K562 (cell line): ENCODE measurements around the gene OR5AC2. TPM values are rescaled to one million over a fixed set of nuclear protein-coding genes. Genes with fewer than 3 reads are reported as not detected.
A peak's percentile ranks its signal among the peaks of the same experiment; 100 is the strongest.

Experiments used
- ATAC-seq: fragments of 200-7000 bp; cut with Tn5 transposase; 3 replicates; pipeline ENCODE4 v1.9.1; 2020; ENCODE audit warnings: moderate library complexity
- BruUV-seq: library from RNA; stranded (reverse); fragments of 400-500 nt; replicated peaks from 2 replicates; lab custom pipeline; 2021; lab: Mats Ljungman, UMichigan
- CTCF ChIA-PET: fragments of 300-600 bp; formaldehyde crosslinking; extraction: SDS; loops from one replicate; lab custom pipeline; 2021; ENCODE audit warnings: low intra/inter-chr PET ratio; lab: Yijun Ruan, JAX
- POLR2A ChIA-PET: fragments of 300-600, 350-650 bp; sonication (Branson Sonifier 250); formaldehyde crosslinking; extraction: SDS; loops from one replicate; lab custom pipeline; 2021; ENCODE audit warnings: antibody characterized with exemption, inconsistent platforms; lab: Yijun Ruan, JAX
- DNase-seq, 4 experiments: peaks; one replicate each; pipeline versions ENCODE4 v3.0.0 to v3.0.0-alpha.2; 2011 to 2018; ENCODE audit warnings: low spot score in 3 of 4, mixed read lengths in 3 of 4; ENCODE audit errors: extremely low read depth in 1 of 4
- FAIRE-seq: peaks from 2 replicates; lab custom pipeline; 2011; peaks lifted over from hg19 to GRCh38; lab: Jason Lieb, UNC
- H2AFZ ChIP-seq: 2 replicates; pipeline ENCODE4 v1.6.0; 2011; ENCODE audit warnings: low read depth, low read length, control low read depth, inconsistent platforms
- H3K27ac ChIP-seq: fragments of 200-600 bp; 3 replicates; pipeline ENCODE4 v1.8.0; 2011; ENCODE audit warnings: low read depth, mild to moderate bottlenecking, control low read depth, inconsistent platforms, low read length, moderate library complexity, mixed read lengths; ENCODE audit errors: extremely low read depth
- H3K27me3 ChIP-seq, 2 experiments: fragments of 300-600 bp in 1 of 2; 2 replicates in 1 of 2; 3 replicates in 1 of 2; pipeline versions ENCODE4 v1.6.0 to v1.8.0; 2011; ENCODE audit warnings: inconsistent platforms in 2 of 2, low read length in 2 of 2, mild to moderate bottlenecking in 1 of 2, mixed read lengths in 1 of 2, moderate library complexity in 1 of 2; ENCODE audit not compliant: control insufficient read depth in 2 of 2, insufficient read depth in 2 of 2
- H3K36me3 ChIP-seq: fragments of 300-600 bp; 3 replicates; pipeline ENCODE4 v1.8.0; 2011; ENCODE audit warnings: mild to moderate bottlenecking, low read length, inconsistent platforms; ENCODE audit not compliant: control insufficient read depth, insufficient read depth
- H3K4me1 ChIP-seq, 2 experiments: fragments of 200-600 bp in 1 of 2; replicated peaks in 1 of 2; 2 replicates in 1 of 2; 3 replicates in 1 of 2; pipeline versions ENCODE4 v1.5.1 to v1.8.0; 2011; ENCODE audit warnings: inconsistent platforms in 2 of 2, low read length in 2 of 2, mild to moderate bottlenecking in 1 of 2, mixed read lengths in 1 of 2, moderate library complexity in 1 of 2; ENCODE audit not compliant: control insufficient read depth in 2 of 2, insufficient read depth in 2 of 2
- H3K4me2 ChIP-seq: 2 replicates; pipeline ENCODE4 v1.6.1; 2011; ENCODE audit warnings: low read length, control low read depth, inconsistent platforms, mixed read lengths; ENCODE audit not compliant: insufficient read depth
- H3K4me3 ChIP-seq: fragments of 200-600 bp; sonication (generic), shearing (Covaris generic); 2 replicates; pipeline ENCODE4 v1.5.1; 2016; ENCODE audit warnings: control low read depth, inconsistent platforms
- H3K79me2 ChIP-seq: fragments of 200-600 bp; 3 replicates; pipeline ENCODE4 v1.8.0; 2011; ENCODE audit warnings: low read length, inconsistent platforms; ENCODE audit not compliant: control insufficient read depth, insufficient read depth
- H3K9ac ChIP-seq, 2 experiments: 2 replicates each; pipeline versions ENCODE4 v1.6.0 to v1.6.1; 2011; ENCODE audit warnings: low read depth in 2 of 2, low read length in 2 of 2, control low read depth in 1 of 2, inconsistent platforms in 1 of 2, mild to moderate bottlenecking in 1 of 2, mixed read lengths in 1 of 2; ENCODE audit not compliant: insufficient read depth in 1 of 2
- H3K9me1 ChIP-seq: one replicate; pipeline ENCODE4 v1.6.0; 2011; ENCODE audit warnings: inconsistent platforms, mild to moderate bottlenecking, low read length, moderate library complexity; ENCODE audit not compliant: control insufficient read depth, insufficient read depth
- H3K9me3 ChIP-seq: replicated peaks from 2 replicates; pipeline ENCODE4 v1.5.1; 2011; ENCODE audit warnings: low read depth, low read length, inconsistent platforms; ENCODE audit not compliant: control insufficient read depth, insufficient read depth
- H4K20me1 ChIP-seq: replicated peaks from 2 replicates; pipeline ENCODE4 v1.6.1; 2011; ENCODE audit warnings: low read length, inconsistent platforms, mixed read lengths; ENCODE audit not compliant: control insufficient read depth, insufficient read depth
- BACH1 ChIP-seq: fragments of 200-800 bp; sonication (Bioruptor generic); IDR thresholded peaks from 2 replicates; pipeline ENCODE4 v1.6.1; 2016; ENCODE audit warnings: missing genetic modification characterization, missing compliant biosample characterization
- CREB1 ChIP-seq, 2 experiments: sonication (generic) in 1 of 2; formaldehyde crosslinking in 1 of 2; IDR thresholded peaks; 2 replicates each; pipeline versions ENCODE4 v1.6.1 to v1.8.0; 2012 to 2022; ENCODE audit warnings: inconsistent platforms in 1 of 2, mild to moderate bottlenecking in 1 of 2, missing genetic modification reagents in 1 of 2, moderate library complexity in 1 of 2
- DACH1 ChIP-seq: fragments of 450-650 bp; IDR thresholded peaks from 2 replicates; pipeline ENCODE4 v1.6.1; 2018; ENCODE audit not compliant: partially characterized antibody
- DPF2 ChIP-seq: fragments of 450-650 bp; IDR thresholded peaks from 2 replicates; pipeline ENCODE4 v1.6.1; 2016
- HEY1 ChIP-seq: fragments of 250-450 bp; sonication (Bioruptor Pico); IDR thresholded peaks from 2 replicates; pipeline ENCODE4 v1.5.0; 2020; ENCODE audit warnings: mild to moderate bottlenecking, moderate library complexity, borderline replicate concordance
- HNRNPUL1 ChIP-seq: fragments of 200-400 bp; formaldehyde crosslinking; IDR thresholded peaks from 2 replicates; pipeline ENCODE4 v1.6.1; 2017; ENCODE audit warnings: low read length
- JUN ChIP-seq, 2 experiments: sonication (generic) in 1 of 2; formaldehyde crosslinking in 1 of 2; IDR thresholded peaks; 2 replicates each; pipeline versions ENCODE4 v1.6.1 to v1.8.0; 2012 to 2022; ENCODE audit warnings: borderline replicate concordance in 2 of 2, mild to moderate bottlenecking in 2 of 2, improper control_type of control experiment in 1 of 2, low read depth in 1 of 2, low read length in 1 of 2, missing genetic modification reagents in 1 of 2
- MCM3 ChIP-seq: fragments of 450-650 bp; IDR thresholded peaks from 2 replicates; pipeline ENCODE4 v1.6.1; 2016
- MEF2D ChIP-seq: conservative IDR thresholded peaks from 2 replicates; pipeline ENCODE4 v1.6.1; 2016; ENCODE audit warnings: low read depth, missing genetic modification characterization, missing compliant biosample characterization
- PTRF ChIP-seq: fragments of 450-650 bp; IDR thresholded peaks from 2 replicates; pipeline ENCODE4 v1.6.1; 2016; ENCODE audit warnings: mild to moderate bottlenecking, missing genetic modification characterization, missing compliant biosample characterization
- PYGO2 ChIP-seq: fragments of 450-650 bp; IDR thresholded peaks from 2 replicates; pipeline ENCODE4 v1.6.1; 2016; ENCODE audit warnings: mild to moderate bottlenecking, missing genetic modification characterization, moderate library complexity, missing compliant biosample characterization
- SMAD4 ChIP-seq: fragments of 250-450 bp; sonication (Bioruptor Pico); conservative IDR thresholded peaks from 2 replicates; pipeline ENCODE4 v1.8.0; 2021; ENCODE audit warnings: inconsistent platforms, mild to moderate bottlenecking, moderate library complexity
- SMARCA4 ChIP-seq: fragments of 450-650 bp; IDR thresholded peaks from 2 replicates; pipeline ENCODE4 v1.6.1; 2016
- SMC3 ChIP-seq: conservative IDR thresholded peaks from 2 replicates; pipeline ENCODE4 v1.6.1; 2011; ENCODE audit warnings: low read depth, low read length, improper control_type of control experiment; ENCODE audit not compliant: insufficient read depth
- ZBED1 ChIP-seq: IDR thresholded peaks from 2 replicates; pipeline ENCODE4 v1.6.1; 2014
- ZNF584 ChIP-seq: fragments of 200-800 bp; sonication (Bioruptor generic); IDR thresholded peaks from 2 replicates; pipeline ENCODE4 v1.6.1; 2016; ENCODE audit warnings: low read depth, mild to moderate bottlenecking, missing genetic modification characterization, missing compliant biosample characterization
- WGBS: fragments of 100-300 bp; shearing (Covaris generic); methylation state at CpG from one replicate; pipeline ENCODE4 v1.1.6; 2016; ENCODE audit warnings: low coverage, mixed read lengths; ENCODE audit not compliant: insufficient coverage; ENCODE audit errors: missing lambda C conversion rate; 5-methylcytosine and 5-hydroxymethylcytosine counted together
- in situ Hi-C: fragments of 300-500 bp; cut with MboI; formaldehyde crosslinking; loops from 4 replicates; pipeline ENCODE4 v1.15.0; 2018; ENCODE audit warnings: inconsistent platforms, mixed read lengths
- intact Hi-C: fragments of 100-400 bp; cut with micrococcal nuclease; formaldehyde crosslinking; loops from 2 replicates; pipeline ENCODE4 v1.14.2; 2022
- polyA plus RNA-seq, 8 experiments: library from polyadenylated mRNA; depleted of rRNA in 4 of 8; stranded (reverse) in 5 of 8; unstranded in 3 of 8; fragments of >200 nt; fragmentation: Nextera tagmentation in 2 of 8; fragmentation: Illumina TruSeq in 1 of 8; extraction: Ambion mirVana in 2 of 8; extraction: Trizol in 1 of 8; gene quantifications; 2 replicates each; pipeline versions ENCODE4 v1.2.1 to v1.2.3, GENCODE V29; 2011 to 2014; ENCODE audit warnings: inconsistent platforms in 1 of 8, missing spikeins in 1 of 8
- total RNA-seq, 7 experiments: library from RNA; depleted of rRNA in 6 of 7; stranded (reverse); fragments of >200 nt in 6 of 7; fragmentation: Illumina TruSeq in 2 of 7; extraction: Trizol in 2 of 7; gene quantifications; 2 replicates each; pipeline versions ENCODE4 v1.2.1 to v1.2.3, GENCODE V29; 2011 to 2021; ENCODE audit warnings: low replicate concordance in 1 of 7
- TF ChIP-seq, protein P1 (sequence below): fragments of 250-450 bp; sonication (Bioruptor Pico); IDR thresholded peaks from 2 replicates; pipeline ENCODE4 v1.8.0; 2021; ENCODE audit warnings: moderate library complexity, mild to moderate bottlenecking, inconsistent platforms
- TF ChIP-seq, protein P2 (sequence below): fragments of 450-650 bp; formaldehyde crosslinking; IDR thresholded peaks from 2 replicates; pipeline ENCODE4 v1.4.0; 2022; ENCODE audit warnings: mild to moderate bottlenecking, moderate library complexity
- TF ChIP-seq, protein P3 (sequence below): sonication (generic); formaldehyde crosslinking; IDR thresholded peaks from 2 replicates; pipeline ENCODE4 v1.8.1; 2023; ENCODE audit warnings: mild to moderate bottlenecking, missing genetic modification reagents, moderate library complexity

Gene OR5AC2
- total and polyA plus RNA-seq, 9 of the 15 experiments (the other 6 are each of a cell fraction or from before 2014, with no cell fraction given) = not detected

DNA sequence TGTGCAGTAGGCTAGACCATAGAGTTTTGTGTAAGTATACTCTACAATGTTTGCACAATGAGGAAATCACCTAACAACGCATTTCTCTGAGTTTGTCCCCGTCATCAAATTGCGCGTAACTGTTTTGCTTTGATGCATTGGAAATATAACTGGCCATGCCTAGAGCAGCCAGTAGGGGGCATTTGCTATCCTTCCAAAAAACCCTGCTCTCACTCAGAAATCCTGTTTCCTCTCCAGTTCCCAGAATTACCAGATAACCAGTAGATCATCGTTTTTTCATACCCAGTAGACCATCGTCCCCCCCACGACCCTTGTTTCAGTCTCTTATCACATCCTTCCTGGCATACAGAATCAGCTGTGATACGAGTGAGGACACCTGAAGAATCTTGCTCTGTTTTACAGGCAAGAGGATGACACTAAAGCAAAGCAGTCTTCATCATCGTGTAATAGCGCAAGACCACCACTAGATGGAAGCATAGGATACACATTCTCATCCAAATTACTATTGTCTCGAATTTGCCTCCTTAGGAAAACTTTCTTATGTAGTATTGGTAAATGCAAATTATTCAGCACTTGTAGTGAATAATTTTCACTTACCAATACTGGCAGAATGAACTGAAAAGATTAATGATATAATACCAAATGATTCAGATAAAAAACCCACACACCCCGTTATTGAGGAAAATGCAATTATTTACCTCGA is 47.5 kb upstream of the OR5AC2 start:
- intact Hi-C loops (loop anchor here (1.0 to 10.0 kb wide), 5 partner anchors 290 to 955 kb away; partner anchors contain the start of gene CPOX), in situ Hi-C loops (loop anchor here (5.0 to 25.0 kb wide), 2 partner anchors 293 to 773 kb away; no protein-coding TSS in a partner anchor)
- Histone ChIP-seq H4K20me1 (no peaks in the 10 kb centered on the region), H2AFZ (peak overlapping the region; percentile 35; the same call in 1 of the 2 replicates), H3K27ac (no peak overlapping the region), H3K36me3 (no peaks in the 10 kb centered on the region), H3K9me1 (no peaks in the 10 kb centered on the region), H3K4me3 (no peak overlapping the region), H3K4me2 (peak overlapping the region; percentile 56), H3K9me3 (no peaks in the 10 kb centered on the region), H3K9ac (no peak overlapping the region), H3K79me2 (no peaks in the 10 kb centered on the region), H3K27me3 (no peaks in the 10 kb centered on the region), H3K4me1 (no peaks in the 10 kb centered on the region)
- WGBS = 11% methylated on average over 13 of the region's 13 CpGs
- ChIA-PET CTCF (interaction anchor here (0.6 to 1.9 kb wide), 10 partner anchors 36 to 1648 kb away, joined by 3 to 13 read pairs (median 4); no protein-coding TSS in a partner anchor), POLR2A (no interaction called here)
- DNase-seq (peak; percentile 20 to 65 (median 47)), ATAC-seq (peak; percentile 87), FAIRE-seq (peak; percentile 87)
- BruUV-seq = no TSS peak
- TF ChIP-seq SMC3 (0 out of 2 replicates have a peak, but pooled peaks have one; percentile 21), SMAD4 (CRISPR knock-in tag) (no peak), CREB1 (IDR thresholded peaks at IDR 0.05) (peak; percentile 35; the same call in 1 of the 2 replicates), CREB1 (CRISPR knock-in tag; IDR thresholded peaks at IDR 0.05) (no peak), BACH1 (tag) (no peak), JUN (IDR thresholded peaks at IDR 0.05; ENCODE audit: borderline replicate concordance, low read depth, low read length) (no peak), JUN (CRISPR knock-in tag; IDR thresholded peaks at IDR 0.05; ENCODE audit: borderline replicate concordance) (no peak), MEF2D (tag) (no peak), PTRF (tag) (no peak), PYGO2 (tag) (no peak), HEY1 (CRISPR knock-in tag) (no peak), DACH1 (peak; percentile 13), MCM3 (no peak), DPF2 (no peak), SMARCA4 (no peak), HNRNPUL1 (no peak), ZNF584 (no peak), ZBED1 (no peak)
- TF ChIP-seq, protein P1, sequence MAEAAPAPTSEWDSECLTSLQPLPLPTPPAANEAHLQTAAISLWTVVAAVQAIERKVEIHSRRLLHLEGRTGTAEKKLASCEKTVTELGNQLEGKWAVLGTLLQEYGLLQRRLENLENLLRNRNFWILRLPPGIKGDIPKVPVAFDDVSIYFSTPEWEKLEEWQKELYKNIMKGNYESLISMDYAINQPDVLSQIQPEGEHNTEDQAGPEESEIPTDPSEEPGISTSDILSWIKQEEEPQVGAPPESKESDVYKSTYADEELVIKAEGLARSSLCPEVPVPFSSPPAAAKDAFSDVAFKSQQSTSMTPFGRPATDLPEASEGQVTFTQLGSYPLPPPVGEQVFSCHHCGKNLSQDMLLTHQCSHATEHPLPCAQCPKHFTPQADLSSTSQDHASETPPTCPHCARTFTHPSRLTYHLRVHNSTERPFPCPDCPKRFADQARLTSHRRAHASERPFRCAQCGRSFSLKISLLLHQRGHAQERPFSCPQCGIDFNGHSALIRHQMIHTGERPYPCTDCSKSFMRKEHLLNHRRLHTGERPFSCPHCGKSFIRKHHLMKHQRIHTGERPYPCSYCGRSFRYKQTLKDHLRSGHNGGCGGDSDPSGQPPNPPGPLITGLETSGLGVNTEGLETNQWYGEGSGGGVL = no peak
- TF ChIP-seq, protein P2, sequence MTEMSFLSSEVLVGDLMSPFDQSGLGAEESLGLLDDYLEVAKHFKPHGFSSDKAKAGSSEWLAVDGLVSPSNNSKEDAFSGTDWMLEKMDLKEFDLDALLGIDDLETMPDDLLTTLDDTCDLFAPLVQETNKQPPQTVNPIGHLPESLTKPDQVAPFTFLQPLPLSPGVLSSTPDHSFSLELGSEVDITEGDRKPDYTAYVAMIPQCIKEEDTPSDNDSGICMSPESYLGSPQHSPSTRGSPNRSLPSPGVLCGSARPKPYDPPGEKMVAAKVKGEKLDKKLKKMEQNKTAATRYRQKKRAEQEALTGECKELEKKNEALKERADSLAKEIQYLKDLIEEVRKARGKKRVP (CRISPR knock-in tag) = no peak
- TF ChIP-seq, protein P3, sequence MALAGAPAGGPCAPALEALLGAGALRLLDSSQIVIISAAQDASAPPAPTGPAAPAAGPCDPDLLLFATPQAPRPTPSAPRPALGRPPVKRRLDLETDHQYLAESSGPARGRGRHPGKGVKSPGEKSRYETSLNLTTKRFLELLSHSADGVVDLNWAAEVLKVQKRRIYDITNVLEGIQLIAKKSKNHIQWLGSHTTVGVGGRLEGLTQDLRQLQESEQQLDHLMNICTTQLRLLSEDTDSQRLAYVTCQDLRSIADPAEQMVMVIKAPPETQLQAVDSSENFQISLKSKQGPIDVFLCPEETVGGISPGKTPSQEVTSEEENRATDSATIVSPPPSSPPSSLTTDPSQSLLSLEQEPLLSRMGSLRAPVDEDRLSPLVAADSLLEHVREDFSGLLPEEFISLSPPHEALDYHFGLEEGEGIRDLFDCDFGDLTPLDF (CRISPR knock-in tag) = no peak
